ENCODE results near the gene RASEF. TPM values are rescaled to one million over a fixed set of nuclear protein-coding genes. Genes with fewer than 3 reads are reported as not detected.

RASEF gene
- total and polyA plus RNA-seq, 10 of the 15 experiments (the other 5 are each of a cell fraction or from before 2014, with no cell fraction given): under 0.01 to 0.04 (median 0.01) TPM; not detected in 7

GRCh38 chr9:82981552-82981951, 81.4 kb downstream of the RASEF start:
- Histone ChIP-seq H3K4me2 (ENCODE audit: control insufficient read depth, insufficient read depth) (no peak overlapping the region), H3K4me3 (no peak overlapping the region), H3K9me3 (replicated peaks; ENCODE audit: control insufficient read depth, insufficient read depth, low read length) (no peaks in the 10 kb centered on the region), H3K27ac (ENCODE audit: control insufficient read depth, insufficient read depth) (no peak overlapping the region), H4K20me1 (ENCODE audit: control insufficient read depth, insufficient read depth) (no peaks in the 10 kb centered on the region), H3K36me3 (ENCODE audit: control insufficient read depth in 2 of 2, insufficient read depth in 2 of 2, low read length in 1 of 2) (no peaks in the 10 kb centered on the region), H2AFZ (ENCODE audit: control insufficient read depth, low read depth, low read length) (no peak overlapping the region), H3K9ac (ENCODE audit: control insufficient read depth, insufficient read depth, low read length) (no peak overlapping the region), H3K79me2 (ENCODE audit: control insufficient read depth, insufficient read depth, low read length) (no peaks in the 10 kb centered on the region), H3K4me1 (ENCODE audit: control insufficient read depth, insufficient read depth, low read length) (no peaks in the 10 kb centered on the region), H3K27me3 (replicated peaks in 1 of 2; ENCODE audit: control insufficient read depth in 2 of 2, insufficient read depth in 2 of 2, low read length in 1 of 2) (no peaks in the 10 kb centered on the region)
- BruUV-seq (replicated peaks): no TSS peak
- CTCF ChIA-PET: no interaction called here
- intact Hi-C loops (cut with micrococcal nuclease; ENCODE audit: unreplicated experiment): no loop called here
- no peak for DNase-seq (ENCODE audit: low read depth, low spot score)
- POLR2A ChIA-PET: no interaction called here
- no peak for FAIRE-seq
- no peak for TF ChIP-seq ESRRA (IDR thresholded peaks at IDR 0.05; ENCODE audit: low read length)
- no peak for TF ChIP-seq FOXM1 (IDR thresholded peaks at IDR 0.05; ENCODE audit: low read depth, low read length)
- no peak for TF ChIP-seq POLR2A (IDR thresholded peaks at IDR 0.05; ENCODE audit: low read depth, low read length)
- no peak for TF ChIP-seq NRF1 (conservative IDR thresholded peaks at IDR 0.05; ENCODE audit: low read depth, low read length)
- TF ChIP-seq MYB (IDR thresholded peaks at IDR 0.05; ENCODE audit: borderline replicate concordance, low read depth, low read length): no peak
- in situ Hi-C loops (cut with MboI): no loop called here
- SMC1A ChIA-PET (ENCODE audit: uncharacterized antibody, unreplicated experiment): interaction anchor here (1.0 kb wide), 1 partner anchor 11 kb away, joined by 3 read pairs; no protein-coding TSS in a partner anchor
- ATAC-seq: no peak
- RAD21 ChIA-PET (ENCODE audit: unreplicated experiment): no interaction called here
- 7% methylated on average over 1 of the region's 1 CpG for WGBS (ENCODE audit: insufficient coverage, insufficient replicate concordance, low lambda C conversion rate, missing lambda C conversion rate)

GRCh38 chr9:82975176-82975575, 87.8 kb downstream of the RASEF start:
- Histone ChIP-seq H3K79me2 (ENCODE audit: control insufficient read depth, insufficient read depth, low read length) (no peaks in the 10 kb centered on the region), H3K9me3 (replicated peaks; ENCODE audit: control insufficient read depth, insufficient read depth, low read length) (no peaks in the 10 kb centered on the region), H3K36me3 (ENCODE audit: control insufficient read depth in 2 of 2, insufficient read depth in 2 of 2, low read length in 1 of 2) (no peaks in the 10 kb centered on the region), H3K27me3 (replicated peaks in 1 of 2; ENCODE audit: control insufficient read depth in 2 of 2, insufficient read depth in 2 of 2, low read length in 1 of 2) (no peaks in the 10 kb centered on the region), H4K20me1 (ENCODE audit: control insufficient read depth, insufficient read depth) (no peaks in the 10 kb centered on the region), H3K4me1 (ENCODE audit: control insufficient read depth, insufficient read depth, low read length) (no peaks in the 10 kb centered on the region), H3K27ac (ENCODE audit: control insufficient read depth, insufficient read depth) (no peak overlapping the region), H2AFZ (ENCODE audit: control insufficient read depth, low read depth, low read length) (no peak overlapping the region), H3K9ac (ENCODE audit: control insufficient read depth, insufficient read depth, low read length) (no peak overlapping the region), H3K4me2 (ENCODE audit: control insufficient read depth, insufficient read depth) (no peak overlapping the region), H3K4me3 (no peak overlapping the region)
- in situ Hi-C loops (cut with MboI): no loop called here
- no peak for FAIRE-seq
- ChIA-PET CTCF (no interaction called here), RAD21 (ENCODE audit: unreplicated experiment) (no interaction called here), SMC1A (ENCODE audit: uncharacterized antibody, unreplicated experiment) (no interaction called here), POLR2A (no interaction called here)
- intact Hi-C loops (cut with micrococcal nuclease; ENCODE audit: unreplicated experiment): no loop called here
- DNase-seq (ENCODE audit: low read depth, low spot score): no peak
- BruUV-seq (replicated peaks): no TSS peak
- no peak for ATAC-seq
- WGBS (ENCODE audit: insufficient coverage, insufficient replicate concordance, low lambda C conversion rate, missing lambda C conversion rate): 33% methylated on average over 6 of the region's 6 CpGs
- TF ChIP-seq CBX3 (IDR thresholded peaks at IDR 0.05; ENCODE audit: borderline replicate concordance, low read depth) (no peak), NBN (IDR thresholded peaks at IDR 0.05) (no peak), EGR1 (IDR thresholded peaks at IDR 0.05; ENCODE audit: borderline replicate concordance in 1 of 2, low read depth in 2 of 2, low read length in 2 of 2) (no peak), POU2F2 (IDR thresholded peaks at IDR 0.05; ENCODE audit: borderline replicate concordance, low read depth, low read length) (no peak), SMAD1 (IDR thresholded peaks at IDR 0.05; ENCODE audit: low read depth, partially characterized antibody) (no peak), CBX5 (IDR thresholded peaks at IDR 0.05; ENCODE audit: low read depth) (no peak), E2F8 (IDR thresholded peaks at IDR 0.05; ENCODE audit: low read depth, partially characterized antibody) (no peak), MXI1 (IDR thresholded peaks at IDR 0.05; ENCODE audit: low read depth, low read length) (no peak), MLLT1 (IDR thresholded peaks at IDR 0.05) (no peak), CEBPB (IDR thresholded peaks at IDR 0.05; ENCODE audit: borderline replicate concordance in 1 of 2, low read depth in 2 of 2, low read length in 2 of 2) (no peak), PML (IDR thresholded peaks at IDR 0.05; ENCODE audit: low read length) (no peak)
